Prostate gland (tissue), 2 donors: ENCODE measurements around the gene ADSS2.

Experiments
- POLR2A ChIP-seq: fragments of 450-650 bp; IDR thresholded peaks from one replicate; pipeline ENCODE4 v1.6.1; 2016; ENCODE audit warnings: antibody characterized with exemption, mild to moderate bottlenecking
- TF ChIP-seq, protein P1 (sequence below), 4 experiments: fragments of 200-600 bp in 2 of 4; fragments of 450-650 bp in 2 of 4; sonication (generic) in 2 of 4; IDR thresholded peaks; 1 replicate in 3 of 4; 2 replicates in 1 of 4; pipeline ENCODE4 v1.5.1; 2016 to 2019; ENCODE audit warnings: antibody characterized with exemption in 4 of 4, mild to moderate bottlenecking in 2 of 4, moderate library complexity in 2 of 4

DNA sequence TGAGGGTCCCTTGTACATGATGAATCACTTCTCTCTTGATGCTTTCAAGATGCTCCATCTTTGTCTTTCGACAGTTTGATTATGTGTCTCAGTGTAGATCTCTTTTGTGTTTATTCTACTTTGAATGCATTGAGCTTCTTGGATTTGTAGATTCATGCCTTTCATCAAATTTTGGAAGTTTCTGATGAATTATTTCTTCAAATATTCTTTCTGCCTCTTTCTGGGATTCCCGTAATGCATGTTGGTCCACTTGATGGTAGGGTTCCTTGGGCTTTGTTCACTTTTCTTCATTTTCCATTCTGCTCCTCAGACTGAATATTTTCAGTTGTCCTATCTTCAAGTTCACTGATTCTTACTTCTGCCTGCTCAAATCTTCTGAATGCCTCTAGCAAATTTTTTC lies 50.7 kb downstream of the ADSS2 start:
- TF ChIP-seq POLR2A, result no peak
- TF ChIP-seq, protein P1, sequence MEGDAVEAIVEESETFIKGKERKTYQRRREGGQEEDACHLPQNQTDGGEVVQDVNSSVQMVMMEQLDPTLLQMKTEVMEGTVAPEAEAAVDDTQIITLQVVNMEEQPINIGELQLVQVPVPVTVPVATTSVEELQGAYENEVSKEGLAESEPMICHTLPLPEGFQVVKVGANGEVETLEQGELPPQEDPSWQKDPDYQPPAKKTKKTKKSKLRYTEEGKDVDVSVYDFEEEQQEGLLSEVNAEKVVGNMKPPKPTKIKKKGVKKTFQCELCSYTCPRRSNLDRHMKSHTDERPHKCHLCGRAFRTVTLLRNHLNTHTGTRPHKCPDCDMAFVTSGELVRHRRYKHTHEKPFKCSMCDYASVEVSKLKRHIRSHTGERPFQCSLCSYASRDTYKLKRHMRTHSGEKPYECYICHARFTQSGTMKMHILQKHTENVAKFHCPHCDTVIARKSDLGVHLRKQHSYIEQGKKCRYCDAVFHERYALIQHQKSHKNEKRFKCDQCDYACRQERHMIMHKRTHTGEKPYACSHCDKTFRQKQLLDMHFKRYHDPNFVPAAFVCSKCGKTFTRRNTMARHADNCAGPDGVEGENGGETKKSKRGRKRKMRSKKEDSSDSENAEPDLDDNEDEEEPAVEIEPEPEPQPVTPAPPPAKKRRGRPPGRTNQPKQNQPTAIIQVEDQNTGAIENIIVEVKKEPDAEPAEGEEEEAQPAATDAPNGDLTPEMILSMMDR (IDR thresholded peaks at IDR 0.05), result no peak
